CD4-positive, CD25-positive, alpha-beta regulatory T cell (primary cell): ENCODE data around the gene NXNL2. TPM values are rescaled to one million over a fixed set of nuclear protein-coding genes. Genes with fewer than 3 reads are reported as not detected.

Source experiments
- ATAC-seq, 2 donors: fragments of 150-1000 bp; cut with Tn5 transposase; one replicate each; pipeline ENCODE4 v1.10.0; 2021; ENCODE audit warnings: low read depth in 2 of 2, moderate number of reproducible peaks in 2 of 2, moderate library complexity in 1 of 2
- DNase-seq, 3 donors: peaks; one replicate each; pipeline versions ENCODE4 v3.0.0 to v3.0.0-alpha.2; 2012 to 2022; ENCODE audit warnings: mixed read lengths in 1 of 3
- H3K27ac ChIP-seq: one replicate; pipeline ENCODE4 v1.7.0; 2013; ENCODE audit warnings: mild to moderate bottlenecking, low read length; ENCODE audit not compliant: insufficient read depth, poor library complexity, severe bottlenecking
- H3K27me3 ChIP-seq: one replicate; pipeline ENCODE4 v1.7.0; 2013; ENCODE audit warnings: low read length; ENCODE audit not compliant: control insufficient read depth, insufficient read depth
- H3K36me3 ChIP-seq: one replicate; pipeline ENCODE4 v1.7.0; 2013; ENCODE audit warnings: mild to moderate bottlenecking, low read length, moderate library complexity; ENCODE audit not compliant: control insufficient read depth, insufficient read depth
- H3K4me1 ChIP-seq: 2 replicates; pipeline ENCODE4 v1.7.0; 2013; ENCODE audit warnings: mild to moderate bottlenecking, low read length; ENCODE audit not compliant: insufficient read depth, control insufficient read depth, poor library complexity, severe bottlenecking
- H3K4me3 ChIP-seq: one replicate; pipeline ENCODE4 v1.7.0; 2013; ENCODE audit warnings: low read depth, mild to moderate bottlenecking, low read length, moderate library complexity
- H3K9me3 ChIP-seq, 2 experiments: 1 replicate in 1 of 2; 2 replicates in 1 of 2; pipeline ENCODE4 v1.7.0; 2013; ENCODE audit warnings: low read length in 2 of 2, mild to moderate bottlenecking in 1 of 2, moderate library complexity in 1 of 2; ENCODE audit not compliant: control insufficient read depth in 2 of 2
- H3K27ac Mint-ChIP-seq, 3 donors: one replicate each; pipeline ENCODE4 v1.8.0; 2020 to 2022; ENCODE audit warnings: mild to moderate bottlenecking in 3 of 3, mixed read lengths in 3 of 3, moderate library complexity in 2 of 3
- H3K27me3 Mint-ChIP-seq: one replicate; pipeline ENCODE4 v1.8.0; 2022; ENCODE audit warnings: mild to moderate bottlenecking, mixed read lengths
- H3K36me3 Mint-ChIP-seq: one replicate; pipeline ENCODE4 v1.8.0; 2020; ENCODE audit warnings: mixed read lengths
- H3K4me1 Mint-ChIP-seq, 4 donors: one replicate each; pipeline ENCODE4 v1.8.0; 2020 to 2022; ENCODE audit warnings: mixed read lengths in 4 of 4, mild to moderate bottlenecking in 1 of 4
- H3K4me3 Mint-ChIP-seq, 4 donors: one replicate each; pipeline ENCODE4 v1.8.0; 2020 to 2022; ENCODE audit warnings: mild to moderate bottlenecking in 4 of 4, mixed read lengths in 4 of 4, moderate library complexity in 3 of 4
- H3K9me3 Mint-ChIP-seq, 7 donors: one replicate each; pipeline ENCODE4 v1.8.0; 2020 to 2022; ENCODE audit warnings: mixed read lengths in 7 of 7, mild to moderate bottlenecking in 3 of 7, moderate library complexity in 2 of 7
- polyA plus RNA-seq, 4 donors: library from polyadenylated mRNA; unstranded; fragments of 300-500 nt; fragmentation: Illumina TruSeq; gene quantifications; one replicate each; pipeline ENCODE4 v1.2.3, GENCODE V29; 2021
- total RNA-seq: library from RNA; stranded (reverse); gene quantifications from one replicate; pipeline ENCODE4 v1.2.3, GENCODE V29; 2022

The NXNL2 gene
- total and polyA plus RNA-seq, 5 donors from 2014 or later: not detected

DNA sequence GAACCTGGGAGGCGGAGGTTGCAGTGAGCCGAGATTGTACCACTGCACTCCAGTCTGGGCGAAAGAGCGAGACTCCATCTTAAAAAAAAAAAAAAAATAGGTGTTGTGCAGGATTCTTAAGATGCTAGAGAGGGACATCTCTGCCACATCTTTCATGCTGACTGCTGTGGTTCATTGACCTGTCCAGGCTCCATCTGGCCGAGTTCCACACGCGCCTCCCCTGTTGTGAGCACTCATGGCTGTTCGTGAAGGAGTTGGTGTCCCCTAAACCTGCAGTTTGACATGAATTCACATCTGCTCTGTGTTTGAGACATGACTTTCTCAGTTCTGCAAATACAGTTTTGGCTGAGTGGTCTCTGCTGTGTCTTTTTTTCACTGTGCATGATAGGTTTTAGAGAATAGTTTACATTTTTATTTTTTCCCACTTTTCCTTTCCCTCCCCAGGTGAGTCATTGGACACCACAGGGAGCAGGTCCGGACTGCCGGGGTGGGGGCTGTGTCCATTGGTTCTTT, 5.3 kb downstream of the NXNL2 start:
- H3K27me3 ChIP-seq: peaks cover 4% of the 10 kb centered on the region
- H3K9me3 ChIP-seq: no peaks in the 10 kb centered on the region
- Mint-ChIP-seq H3K4me3 (no peak overlapping the region), H3K36me3 (no peaks in the 10 kb centered on the region), H3K27me3 (peaks cover 24% of the 10 kb centered on the region), H3K27ac (no peak overlapping the region), H3K9me3 (peaks cover 0 to 1% (median 0%) of the 10 kb centered on the region in 7 donors), H3K4me1 (peaks cover 0 to 7% (median 0%) of the 10 kb centered on the region in 4 donors)
- no peaks in the 10 kb centered on the region for H3K36me3 ChIP-seq
- no peak overlapping the region for H3K4me3 ChIP-seq
- ATAC-seq (no peak), DNase-seq (no peak)
- peaks cover 4% of the 10 kb centered on the region for H3K4me1 ChIP-seq
- H3K27ac ChIP-seq: no peak overlapping the region

DNA sequence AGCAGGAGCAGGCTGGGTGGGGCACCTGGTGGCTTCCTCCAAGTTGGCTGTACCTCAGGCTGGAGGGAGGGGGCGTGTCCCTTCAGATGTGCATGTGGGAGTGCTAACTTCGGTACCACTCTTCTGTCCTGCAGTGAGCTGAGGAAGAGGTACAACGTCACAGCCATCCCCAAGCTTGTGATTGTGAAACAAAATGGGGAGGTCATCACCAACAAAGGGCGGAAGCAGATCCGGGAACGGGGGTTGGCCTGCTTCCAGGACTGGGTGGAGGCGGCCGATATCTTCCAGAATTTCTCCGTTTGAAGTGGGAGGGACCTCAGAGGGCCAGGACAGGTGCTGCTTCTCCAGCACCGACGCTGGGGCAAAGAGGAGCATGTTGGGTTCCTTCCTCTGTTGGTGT, 9.3 kb downstream of the NXNL2 start:
- Mint-ChIP-seq H3K4me3 (no peak overlapping the region), H3K27ac (no peak overlapping the region), H3K9me3 (peaks cover 0 to 2% (median 0%) of the 10 kb centered on the region in 7 donors), H3K27me3 (peaks cover 6% of the 10 kb centered on the region), H3K36me3 (no peaks in the 10 kb centered on the region), H3K4me1 (no peaks in the 10 kb centered on the region)
- DNase-seq (no peak), ATAC-seq (no peak)
- Histone ChIP-seq H3K9me3 (no peaks in the 10 kb centered on the region), H3K4me1 (no peaks in the 10 kb centered on the region), H3K4me3 (no peak overlapping the region), H3K27me3 (no peaks in the 10 kb centered on the region), H3K27ac (no peak overlapping the region), H3K36me3 (no peaks in the 10 kb centered on the region)

GRCh38 chr9:88551546-88552137, 16.7 kb downstream of the NXNL2 start:
- H3K27me3 Mint-ChIP-seq: peaks cover 20% of the 10 kb centered on the region
- H3K4me1 Mint-ChIP-seq: no peaks in the 10 kb centered on the region
- Histone ChIP-seq H3K4me1 (no peaks in the 10 kb centered on the region), H3K27ac (no peak overlapping the region), H3K27me3 (no peaks in the 10 kb centered on the region), H3K4me3 (no peak overlapping the region), H3K36me3 (no peaks in the 10 kb centered on the region), H3K9me3 (no peaks in the 10 kb centered on the region)
- no peak overlapping the region for H3K4me3 Mint-ChIP-seq
- no peak for DNase-seq
- no peak for ATAC-seq
- peaks cover 0 to 4% (median 0%) of the 10 kb centered on the region in 7 donors for H3K9me3 Mint-ChIP-seq
- no peak overlapping the region for H3K27ac Mint-ChIP-seq
- no peaks in the 10 kb centered on the region for H3K36me3 Mint-ChIP-seq

- DNase-seq (no peak), ATAC-seq (no peak)
- no peaks in the 10 kb centered on the region for H3K36me3 Mint-ChIP-seq
- H3K27ac Mint-ChIP-seq: no peak overlapping the region
- H3K9me3 ChIP-seq: no peaks in the 10 kb centered on the region
- no peak overlapping the region for H3K4me3 ChIP-seq
- no peak overlapping the region for H3K27ac ChIP-seq
- H3K27me3 ChIP-seq: no peaks in the 10 kb centered on the region
- peaks cover 0 to 4% (median 0%) of the 10 kb centered on the region in 7 donors for H3K9me3 Mint-ChIP-seq
- no peak overlapping the region for H3K4me3 Mint-ChIP-seq
- H3K4me1 ChIP-seq: no peaks in the 10 kb centered on the region
- no peaks in the 10 kb centered on the region for H3K4me1 Mint-ChIP-seq
- H3K36me3 ChIP-seq: no peaks in the 10 kb centered on the region
- H3K27me3 Mint-ChIP-seq: peaks cover 20% of the 10 kb centered on the region
Measured at GRCh38 chr9:88553350-88553749, 18.4 kb downstream of the NXNL2 start.

DNA sequence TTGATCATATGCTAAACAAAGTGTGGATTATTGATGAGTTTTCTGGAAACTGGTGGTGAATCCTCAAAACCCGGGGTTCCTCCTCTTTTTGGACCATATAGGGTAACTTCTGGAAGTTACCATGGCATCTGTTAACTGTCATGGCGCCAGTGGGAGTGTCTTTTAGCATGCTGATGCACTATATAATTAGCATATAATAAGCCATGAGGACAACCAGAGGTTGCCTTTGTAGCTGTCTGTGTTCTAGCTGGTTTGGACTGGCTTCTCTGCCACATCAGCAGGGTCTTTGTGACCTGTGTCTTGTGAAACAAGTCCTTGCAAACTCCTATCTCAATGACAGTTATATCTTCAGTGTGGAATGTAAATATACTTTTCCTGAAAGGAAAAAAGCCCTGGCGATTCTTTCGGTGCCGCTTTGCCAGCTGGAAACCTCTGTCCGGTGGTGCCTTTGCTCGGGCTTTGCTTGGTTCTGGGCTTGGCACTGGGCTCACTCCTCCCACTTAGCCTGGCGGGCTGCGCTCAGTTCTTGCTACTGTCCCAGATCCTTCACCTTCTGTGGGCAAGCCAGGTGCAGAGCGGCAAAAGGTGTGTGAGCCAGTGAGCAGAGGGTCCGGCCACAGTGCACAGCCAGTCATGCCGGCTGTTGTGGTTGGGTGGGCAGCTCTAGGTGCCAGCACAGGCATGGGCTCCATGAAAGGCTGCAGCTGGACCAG, 20.4 kb downstream of the NXNL2 start:
- H3K27ac Mint-ChIP-seq: no peak overlapping the region

GRCh38 chr9:88559661-88560060, 24.7 kb downstream of the NXNL2 start:
- Histone ChIP-seq H3K4me1 (no peaks in the 10 kb centered on the region), H3K36me3 (no peaks in the 10 kb centered on the region), H3K27me3 (no peaks in the 10 kb centered on the region), H3K4me3 (no peak overlapping the region), H3K9me3 (no peaks in the 10 kb centered on the region), H3K27ac (no peak overlapping the region)
- no peak overlapping the region for H3K27ac Mint-ChIP-seq
- no peak for DNase-seq
- no peak overlapping the region for H3K4me3 Mint-ChIP-seq
- H3K9me3 Mint-ChIP-seq: peaks cover 0 to 1% (median 0%) of the 10 kb centered on the region in 7 donors
- H3K36me3 Mint-ChIP-seq: no peaks in the 10 kb centered on the region
- H3K4me1 Mint-ChIP-seq: no peaks in the 10 kb centered on the region
- no peak for ATAC-seq
- peaks cover under 1% of the 10 kb centered on the region for H3K27me3 Mint-ChIP-seq

More for the DNA sequence above, 20.4 kb downstream of the NXNL2 start:
- Histone ChIP-seq H3K36me3 (no peaks in the 10 kb centered on the region), H3K27me3 (no peaks in the 10 kb centered on the region), H3K4me1 (no peaks in the 10 kb centered on the region), H3K27ac (no peak overlapping the region), H3K4me3 (no peak overlapping the region), H3K9me3 (no peaks in the 10 kb centered on the region)
- ATAC-seq: no peak
- H3K9me3 Mint-ChIP-seq: peaks cover 0 to 4% (median 0%) of the 10 kb centered on the region in 7 donors
- peaks cover 10% of the 10 kb centered on the region for H3K27me3 Mint-ChIP-seq
- no peak for DNase-seq
- no peaks in the 10 kb centered on the region for H3K4me1 Mint-ChIP-seq
- H3K36me3 Mint-ChIP-seq: no peaks in the 10 kb centered on the region
- no peak overlapping the region for H3K4me3 Mint-ChIP-seq

- Histone ChIP-seq H3K36me3 (no peaks in the 10 kb centered on the region), H3K27ac (no peak overlapping the region), H3K27me3 (no peaks in the 10 kb centered on the region), H3K4me1 (no peaks in the 10 kb centered on the region), H3K4me3 (no peak overlapping the region), H3K9me3 (no peaks in the 10 kb centered on the region)
- Mint-ChIP-seq H3K4me3 (no peak overlapping the region), H3K36me3 (no peaks in the 10 kb centered on the region), H3K4me1 (no peaks in the 10 kb centered on the region), H3K27ac (no peak overlapping the region), H3K9me3 (peaks cover 0 to 2% (median 0%) of the 10 kb centered on the region in 7 donors), H3K27me3 (peaks cover 24% of the 10 kb centered on the region)
- DNase-seq: no peak
- ATAC-seq: no peak
Measured at GRCh38 chr9:88567870-88568269, 32.9 kb downstream of the NXNL2 start.

DNA sequence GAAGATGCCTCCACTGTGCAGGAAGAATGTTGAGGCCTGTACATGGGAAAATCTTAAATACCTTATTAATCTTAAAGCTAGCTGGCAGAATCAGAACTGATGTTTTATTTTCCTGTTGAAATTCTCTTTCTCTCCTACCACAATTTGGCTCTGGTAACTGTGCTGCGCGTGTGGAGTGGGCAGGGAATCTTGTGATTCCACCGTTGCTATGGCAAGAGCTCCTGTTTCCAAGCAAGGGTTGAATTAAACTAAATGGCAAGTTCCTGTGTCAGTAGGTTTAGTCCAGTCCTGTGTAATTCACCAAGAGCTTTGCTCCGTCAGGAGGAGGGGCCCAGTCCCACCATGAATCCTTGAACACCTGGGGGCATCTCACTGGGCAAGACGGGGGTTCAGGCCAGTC, 36.4 kb downstream of the NXNL2 start:
- H3K9me3 Mint-ChIP-seq: no peaks in the 10 kb centered on the region
- Histone ChIP-seq H3K27ac (no peak overlapping the region), H3K9me3 (no peaks in the 10 kb centered on the region), H3K27me3 (no peaks in the 10 kb centered on the region), H3K36me3 (no peaks in the 10 kb centered on the region), H3K4me3 (no peak overlapping the region), H3K4me1 (no peaks in the 10 kb centered on the region)
- no peaks in the 10 kb centered on the region for H3K4me1 Mint-ChIP-seq
- DNase-seq (no peak), ATAC-seq (no peak)
- no peak overlapping the region for H3K4me3 Mint-ChIP-seq
- H3K27ac Mint-ChIP-seq: no peak overlapping the region
- peaks cover 15% of the 10 kb centered on the region for H3K27me3 Mint-ChIP-seq
- H3K36me3 Mint-ChIP-seq: no peaks in the 10 kb centered on the region
